ENCODE results near the gene ANKRD12. TPM values are rescaled to one million over a fixed set of nuclear protein-coding genes. Genes with fewer than 3 reads are reported as not detected.
A peak's percentile ranks its signal among the peaks of the same experiment; 100 is the strongest.

ANKRD12 gene
- polyA plus RNA-seq, 1 donor, result 33.8 TPM

DNA sequence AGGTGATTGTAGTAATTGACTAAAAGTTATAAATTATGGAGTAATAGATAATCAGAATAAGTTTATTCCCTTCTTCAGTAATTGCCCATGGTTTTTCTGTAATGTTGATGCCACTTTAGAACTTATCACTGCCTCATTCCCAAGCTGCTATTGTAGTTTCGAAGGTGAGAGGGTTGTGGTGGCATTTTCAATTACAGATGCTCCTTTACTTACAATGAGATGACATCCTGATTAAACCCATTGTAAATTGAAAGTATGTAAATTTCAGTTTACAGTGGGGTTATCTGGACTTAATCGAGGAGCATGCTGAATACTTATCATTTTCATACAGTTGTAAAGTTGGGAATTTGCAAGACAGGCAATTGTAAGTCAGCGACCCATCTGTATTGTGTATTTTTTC, 31.2 kb upstream of the ANKRD12 start:
- no peak for DNase-seq

DNA sequence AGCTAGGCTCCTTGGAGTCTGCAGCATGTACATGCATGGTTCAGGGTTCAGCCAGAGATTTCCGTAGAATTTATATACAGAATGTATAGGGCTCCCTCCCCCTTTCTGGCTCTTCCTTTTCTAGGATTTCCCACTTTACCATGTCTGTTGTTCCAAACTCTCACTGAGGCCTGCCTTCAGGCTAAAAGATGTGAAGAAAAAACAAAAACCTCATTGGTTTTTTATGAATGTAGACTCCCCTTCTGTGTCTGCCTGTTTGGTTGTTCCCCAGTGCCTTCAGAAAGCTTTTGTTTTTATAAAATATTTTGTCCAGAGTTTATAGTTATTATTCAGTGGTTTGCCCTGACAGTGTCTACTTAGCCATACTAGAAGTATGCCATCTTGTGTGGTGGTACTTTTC, 30.5 kb upstream of the ANKRD12 start:
- no peak for DNase-seq

DNA sequence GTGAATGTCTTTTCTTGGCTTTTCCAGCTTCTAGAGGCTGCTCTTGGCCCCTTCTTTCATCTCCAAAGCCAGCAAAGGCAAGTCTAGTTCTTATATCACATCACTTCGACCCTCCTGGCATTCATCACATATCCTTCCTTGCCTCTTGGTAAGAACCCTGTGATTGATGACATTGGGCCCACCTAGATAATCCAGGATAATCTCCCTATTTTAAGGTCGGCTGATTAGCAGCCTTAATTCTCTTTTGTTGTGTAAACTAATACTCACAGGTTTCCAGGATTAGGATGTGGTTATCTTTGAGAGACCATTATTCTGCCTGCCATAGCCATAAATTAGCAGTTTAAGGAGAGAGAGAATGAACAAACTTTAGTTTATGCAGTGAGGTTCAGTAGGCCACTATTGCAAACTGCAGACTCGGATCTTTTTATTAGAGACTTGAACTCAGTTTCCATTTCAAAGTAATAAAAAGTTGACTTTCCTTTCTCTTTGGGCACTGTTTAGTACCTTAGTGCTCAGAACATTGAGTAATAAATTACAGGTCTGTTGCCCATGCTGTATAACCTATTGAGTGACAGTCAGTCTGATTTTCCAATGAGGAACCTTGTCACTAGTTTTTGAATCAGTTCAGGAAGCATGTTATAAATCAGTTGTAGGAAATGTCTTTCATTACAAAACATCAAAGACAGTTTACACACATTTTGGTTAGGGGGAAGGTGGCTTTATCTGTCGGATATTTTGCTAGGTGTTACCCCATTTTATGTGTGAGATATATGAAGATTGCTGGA, 29.6 kb upstream of the ANKRD12 start:
- no peak for DNase-seq

DNA sequence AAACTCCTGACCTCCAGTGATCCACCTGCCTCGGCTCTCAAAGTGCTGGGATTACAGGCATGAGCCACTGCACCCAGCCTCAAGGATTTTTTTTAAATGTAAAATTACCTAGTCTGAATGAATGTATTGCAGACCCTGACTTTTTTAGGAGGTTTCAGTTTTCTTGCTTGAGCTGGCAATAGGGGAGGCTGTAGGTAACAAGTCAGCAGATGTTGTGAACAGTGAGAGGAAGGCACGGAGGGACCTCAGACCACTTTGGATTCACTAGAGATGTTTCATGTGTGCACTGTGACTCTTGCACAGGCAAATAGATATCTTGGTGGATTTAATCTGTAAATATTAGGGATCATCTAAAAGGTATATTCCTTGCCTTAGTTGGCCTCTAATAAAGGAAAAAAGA, 27.7 kb upstream of the ANKRD12 start:
- DNase-seq, result no peak

DNA sequence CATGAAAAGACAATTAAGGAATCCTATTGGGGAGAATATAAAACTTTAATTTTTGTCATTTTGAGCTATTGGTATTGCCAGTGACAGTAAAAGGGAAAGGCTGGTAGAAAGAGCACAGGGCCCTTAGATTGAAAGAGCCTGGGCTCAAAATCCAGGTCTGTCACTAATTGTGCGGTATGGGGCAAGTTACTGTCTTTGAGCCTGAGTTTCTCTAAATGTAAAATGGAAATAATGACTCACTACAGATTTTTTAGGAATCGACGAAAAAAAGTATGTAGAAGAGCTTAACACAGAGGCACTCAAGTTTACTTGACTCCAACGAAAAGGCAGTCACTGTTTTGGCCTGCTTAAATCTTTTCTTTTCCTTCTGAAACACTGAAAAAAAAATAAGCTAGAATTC, 27.1 kb upstream of the ANKRD12 start:
- DNase-seq, result no peak

DNA sequence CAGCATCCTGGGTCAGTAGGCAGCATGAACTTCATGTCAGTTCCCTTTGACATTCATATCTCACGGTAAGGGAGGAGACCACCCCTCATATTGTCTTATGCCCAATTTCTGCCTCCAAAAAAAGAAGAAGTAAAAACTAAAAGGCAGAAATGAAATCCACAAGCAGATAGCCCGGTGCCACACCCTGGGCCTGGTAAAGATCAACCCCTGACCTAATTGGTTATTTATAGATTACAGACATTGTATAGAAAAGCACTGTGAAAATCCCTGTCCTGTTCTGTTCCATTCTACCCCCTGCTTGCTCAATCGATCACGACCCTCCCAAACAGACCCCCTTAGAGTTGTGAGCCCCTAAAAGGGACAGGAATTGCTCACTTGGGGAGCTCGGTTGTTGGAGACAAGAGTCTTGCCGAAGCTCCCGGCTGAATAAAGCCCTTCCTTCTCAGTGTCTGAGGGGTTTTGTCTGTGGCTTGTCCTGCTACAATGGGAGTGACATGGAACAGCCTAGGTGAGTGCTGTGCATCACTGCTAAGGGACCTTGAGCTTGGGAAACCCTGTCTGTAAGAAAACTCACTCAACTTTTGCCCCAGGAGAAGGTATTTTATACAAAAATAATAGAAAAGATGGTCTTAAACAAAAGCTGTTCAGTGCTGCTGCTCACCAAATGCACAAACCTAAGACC, 23.0 kb upstream of the ANKRD12 start:
- DNase-seq, result no peak

DNA sequence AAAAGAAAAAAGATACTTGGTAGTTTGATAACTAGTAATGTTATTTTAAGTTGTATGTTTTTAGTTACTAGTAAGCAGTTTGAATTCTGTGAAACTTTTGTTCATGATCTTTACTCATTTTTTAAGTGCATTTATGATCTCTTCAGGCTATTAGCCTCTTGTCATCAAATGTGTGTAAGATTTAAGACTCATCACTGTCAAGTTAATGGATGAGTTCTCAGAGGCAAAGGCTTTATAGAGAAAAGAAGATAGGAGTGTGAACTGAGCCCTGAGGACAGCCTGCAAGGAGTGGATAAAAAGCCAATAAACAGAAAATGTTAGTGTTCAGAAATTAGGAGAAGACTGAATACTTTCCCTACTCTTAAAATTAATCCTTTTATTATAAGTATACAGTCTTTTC, 20.6 kb upstream of the ANKRD12 start:
- no peak for DNase-seq

DNA sequence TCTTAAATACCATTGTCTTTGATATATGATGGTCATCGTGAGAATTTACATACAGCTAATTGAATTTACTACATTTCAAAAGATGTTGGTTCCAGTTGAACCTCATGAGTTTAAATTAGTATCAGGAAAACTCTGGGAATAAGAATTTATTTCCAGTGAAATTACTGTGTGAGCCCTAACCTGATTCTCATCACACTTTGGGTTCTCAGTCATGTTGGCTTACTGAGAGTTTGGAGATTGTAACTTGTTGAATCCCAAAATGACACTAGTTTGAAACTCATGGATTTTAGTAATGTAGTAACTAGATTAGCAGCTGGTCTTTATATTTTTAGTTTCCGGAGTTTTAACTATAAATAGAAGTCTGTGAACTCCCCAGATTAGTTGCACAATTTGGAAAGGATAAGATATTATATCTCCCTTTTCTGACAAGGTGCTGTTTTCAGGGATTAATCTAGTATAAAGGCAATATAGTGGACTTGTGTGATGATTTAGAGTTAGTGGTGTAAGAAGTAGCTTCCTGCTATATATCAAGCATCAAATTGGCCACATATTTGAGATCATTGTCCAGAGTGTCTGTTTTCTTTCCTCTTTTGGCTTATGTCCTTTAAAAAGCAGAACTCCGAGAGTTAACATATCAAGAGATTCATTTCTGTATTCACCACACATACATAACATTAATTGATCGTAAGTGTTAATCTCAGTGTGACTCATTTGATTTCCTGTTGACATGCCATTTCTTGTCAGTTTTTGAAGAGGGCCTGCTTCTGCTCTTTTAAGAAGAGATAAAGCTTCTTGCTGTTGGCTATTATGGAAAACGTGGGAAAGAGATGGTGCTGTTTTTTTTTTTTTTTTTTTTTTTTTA, 18.4 kb upstream of the ANKRD12 start:
- no peak for DNase-seq

DNA sequence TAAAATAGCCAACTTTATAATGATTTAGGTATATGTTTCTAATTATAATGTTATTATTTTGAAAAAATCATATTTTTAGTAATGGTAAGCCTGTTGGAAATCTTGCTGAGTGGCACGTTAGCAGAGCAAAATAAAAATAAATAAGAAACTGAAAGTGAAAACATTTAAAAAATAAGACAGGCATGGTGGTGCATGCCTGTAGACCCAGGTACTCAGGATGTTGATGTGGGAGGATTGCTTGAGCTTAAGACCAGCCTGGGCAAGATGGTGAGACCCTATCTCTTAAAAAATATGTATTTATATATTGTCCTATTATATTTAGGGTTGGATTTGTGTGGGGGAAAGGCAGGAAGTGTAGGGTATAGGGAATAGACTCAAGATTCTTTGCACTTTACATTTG, 15.8 kb upstream of the ANKRD12 start:
- DNase-seq, result no peak

DNA sequence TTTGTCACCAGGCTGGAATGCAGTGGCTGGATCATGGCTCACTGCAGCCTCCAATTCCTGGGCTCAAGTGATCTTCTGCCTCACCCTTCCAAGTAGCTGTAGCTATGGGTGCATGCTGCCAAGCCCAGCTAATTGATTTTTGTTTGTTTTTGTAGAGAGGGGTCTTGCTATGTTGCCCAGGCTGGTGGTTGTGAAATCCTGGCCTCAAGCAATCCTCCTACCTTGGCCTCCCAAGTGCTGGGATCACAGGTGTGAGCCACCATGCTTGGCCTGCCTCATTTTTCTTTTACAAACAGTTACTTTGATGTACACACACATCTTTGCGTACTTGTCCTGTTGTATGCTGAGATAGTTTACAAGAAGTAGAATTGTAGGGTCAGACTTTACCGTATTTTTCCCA, 13.1 kb upstream of the ANKRD12 start:
- no peak for DNase-seq

DNA sequence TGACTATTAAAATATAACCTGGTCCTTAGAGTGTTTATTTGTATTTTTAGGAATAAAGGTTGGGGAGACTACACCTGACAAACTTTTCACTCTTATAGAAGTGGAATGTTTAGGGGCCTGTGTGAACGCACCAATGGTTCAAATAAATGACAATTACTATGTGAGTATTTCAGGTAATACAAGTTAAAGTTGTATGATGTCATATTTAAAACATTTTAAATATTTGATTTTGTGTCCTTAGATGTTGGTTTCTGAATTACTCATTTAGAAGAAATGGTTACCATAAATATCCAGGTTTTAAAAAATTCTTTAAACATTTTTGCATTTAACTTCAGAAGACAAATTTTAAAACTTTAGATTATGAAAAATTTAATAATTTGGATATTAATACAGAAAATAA, 11.8 kb upstream of the ANKRD12 start:
- no peak for DNase-seq

DNA sequence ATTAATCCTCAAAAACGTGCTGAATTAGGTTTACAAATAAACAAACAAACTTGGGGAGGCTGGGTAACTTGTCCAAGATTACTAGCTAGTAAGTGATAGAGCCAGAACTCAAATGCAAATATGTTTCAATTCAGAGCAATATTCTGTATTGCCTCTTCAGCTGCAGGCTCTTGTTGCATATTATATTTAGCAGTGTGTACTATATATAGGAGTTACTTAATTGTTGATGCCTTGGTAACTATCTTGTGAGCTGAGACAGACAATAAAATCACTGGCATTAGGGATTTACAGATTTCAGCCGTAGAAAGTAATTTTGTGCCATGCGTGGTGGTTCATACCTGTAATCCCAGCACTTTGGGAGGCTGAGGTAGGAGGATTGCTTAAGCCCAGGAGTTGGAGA, 10.2 kb upstream of the ANKRD12 start:
- DNase-seq, result no peak

DNA sequence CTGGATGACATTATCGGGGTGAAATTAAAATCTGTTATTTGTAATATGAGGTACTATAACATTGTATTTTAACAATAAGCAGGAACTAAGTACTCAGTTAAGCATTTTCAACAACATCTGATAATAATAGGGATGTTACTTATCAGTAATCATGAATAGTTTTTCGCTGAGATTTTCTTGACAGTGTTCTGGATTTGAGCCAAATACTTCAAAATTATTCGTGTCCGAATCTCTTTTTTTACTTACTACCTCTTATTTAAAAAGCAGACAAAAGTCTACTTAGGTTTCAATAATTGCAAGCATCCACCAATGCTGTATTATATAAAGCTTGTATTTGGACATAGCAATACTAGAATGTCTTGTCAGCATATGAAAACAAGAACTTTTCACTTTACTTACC, 6.4 kb upstream of the ANKRD12 start:
- DNase-seq, result no peak

DNA sequence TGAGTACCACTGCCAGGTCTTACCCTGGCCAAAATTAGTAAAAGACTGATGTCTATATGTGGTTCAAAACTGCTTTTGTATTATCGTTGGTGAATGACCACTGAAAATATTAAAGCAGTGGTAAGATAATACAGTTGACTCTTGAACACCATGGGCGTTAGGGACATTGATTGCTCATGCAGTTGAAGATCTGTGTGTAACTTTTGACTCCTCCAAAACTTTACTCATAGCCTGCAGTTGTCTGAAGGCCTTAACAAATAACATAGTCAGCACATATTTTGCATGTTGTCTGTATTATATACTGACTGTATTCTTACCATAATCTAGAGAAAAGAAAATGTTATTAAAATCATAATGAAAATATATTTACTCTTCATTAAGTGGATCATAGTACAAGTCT, 5.8 kb upstream of the ANKRD12 start:
- no peak for DNase-seq

DNA sequence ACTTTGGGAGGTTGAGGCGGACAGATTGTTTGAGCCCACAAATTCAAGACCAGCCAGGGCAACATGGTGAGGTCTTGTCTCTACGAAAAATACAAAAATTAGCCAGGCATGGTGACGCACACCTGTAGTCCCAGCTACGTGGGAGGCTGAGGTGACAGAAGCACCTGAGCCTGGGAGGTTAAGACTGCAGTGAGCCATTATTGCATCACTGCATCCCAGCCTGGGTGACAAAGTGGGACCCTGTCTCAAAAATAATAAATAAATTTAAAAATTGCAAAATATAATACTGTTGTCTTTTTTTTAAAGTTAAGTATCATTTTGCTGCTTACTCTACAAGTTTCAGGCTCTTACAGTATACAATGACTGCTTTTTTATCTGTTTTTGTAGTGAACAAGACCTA, 4.0 kb upstream of the ANKRD12 start:
- no peak for DNase-seq

DNA sequence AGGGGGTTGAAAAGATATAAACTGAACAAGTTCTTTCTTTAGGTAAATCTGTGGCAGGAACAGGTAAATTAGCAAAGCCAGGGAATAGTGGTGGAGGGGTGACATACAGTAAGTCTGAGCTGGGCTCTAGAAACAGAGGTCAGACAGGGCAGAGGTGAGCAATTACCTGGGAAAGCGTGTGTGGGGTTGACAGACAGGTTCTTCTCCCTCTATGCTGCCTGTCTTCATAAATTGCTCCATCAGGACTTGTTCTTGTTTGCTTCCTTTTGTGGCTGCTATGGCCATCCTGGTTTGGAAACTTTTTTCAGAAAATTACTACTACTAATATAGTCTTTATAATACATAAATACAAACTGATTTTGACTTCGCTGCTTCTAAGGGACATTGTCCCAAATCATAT, 3.4 kb upstream of the ANKRD12 start:
- no peak for DNase-seq

DNA sequence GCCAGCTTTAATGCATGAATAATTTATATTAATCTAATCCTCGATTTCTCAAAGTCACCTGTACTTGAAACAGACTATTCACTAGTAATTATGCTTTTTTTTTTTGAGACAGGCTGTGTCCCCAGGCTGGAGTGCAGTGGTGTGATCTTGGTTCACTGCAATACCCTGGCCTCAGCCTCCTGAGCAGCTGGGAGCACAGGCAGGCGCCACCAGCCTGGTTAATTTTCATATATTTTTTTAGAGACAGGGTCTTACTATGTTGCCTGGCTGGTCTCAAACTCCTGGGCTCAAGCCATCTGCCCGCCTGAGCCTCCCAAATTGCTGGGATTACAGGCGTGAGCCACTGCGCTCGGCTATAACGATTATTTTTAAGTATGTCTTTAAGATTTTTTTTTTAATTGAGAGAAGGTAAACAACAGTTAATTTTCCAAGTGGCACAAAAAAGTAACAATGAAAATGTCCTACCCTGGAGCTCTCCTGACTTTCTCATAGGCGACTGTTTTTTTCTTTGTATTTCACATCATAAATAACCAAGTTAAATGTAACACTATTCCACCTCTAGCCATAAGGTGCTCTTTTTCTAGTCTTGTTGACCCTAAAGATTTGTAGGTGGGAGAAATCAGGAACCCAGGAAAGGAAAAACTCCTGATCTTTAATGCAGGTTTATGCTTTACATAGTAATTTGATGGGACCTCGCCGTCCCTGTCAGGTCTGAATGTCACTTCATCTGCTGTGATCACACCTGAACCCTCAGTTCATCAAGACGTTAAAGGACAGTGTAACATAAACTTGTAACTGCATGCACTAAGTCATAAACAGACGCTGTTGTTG, 1.3 kb upstream of the ANKRD12 start:
- DNase-seq, result no peak

DNA sequence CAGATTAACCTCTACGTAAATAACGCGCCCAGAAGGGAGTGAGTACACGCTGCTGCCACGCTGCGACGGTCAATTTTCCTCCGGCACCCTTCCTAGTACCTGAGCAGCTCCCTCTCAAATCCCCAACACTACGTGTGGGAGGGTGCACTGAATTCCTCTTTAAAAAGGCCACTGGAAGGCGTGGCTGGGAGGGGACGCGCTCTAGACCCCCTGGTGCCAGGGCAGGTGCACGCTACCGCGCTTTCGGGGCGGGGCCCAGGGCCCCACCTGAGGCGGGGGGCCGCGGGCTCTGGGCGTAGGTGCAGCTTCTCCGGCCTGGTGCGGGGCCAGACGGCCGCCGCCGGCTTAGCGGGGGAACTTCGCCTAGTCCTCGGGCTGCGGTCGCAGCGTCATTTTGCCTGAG, 668 bp upstream of the ANKRD12 start:
- DNase-seq, result peak; percentile 21

DNA sequence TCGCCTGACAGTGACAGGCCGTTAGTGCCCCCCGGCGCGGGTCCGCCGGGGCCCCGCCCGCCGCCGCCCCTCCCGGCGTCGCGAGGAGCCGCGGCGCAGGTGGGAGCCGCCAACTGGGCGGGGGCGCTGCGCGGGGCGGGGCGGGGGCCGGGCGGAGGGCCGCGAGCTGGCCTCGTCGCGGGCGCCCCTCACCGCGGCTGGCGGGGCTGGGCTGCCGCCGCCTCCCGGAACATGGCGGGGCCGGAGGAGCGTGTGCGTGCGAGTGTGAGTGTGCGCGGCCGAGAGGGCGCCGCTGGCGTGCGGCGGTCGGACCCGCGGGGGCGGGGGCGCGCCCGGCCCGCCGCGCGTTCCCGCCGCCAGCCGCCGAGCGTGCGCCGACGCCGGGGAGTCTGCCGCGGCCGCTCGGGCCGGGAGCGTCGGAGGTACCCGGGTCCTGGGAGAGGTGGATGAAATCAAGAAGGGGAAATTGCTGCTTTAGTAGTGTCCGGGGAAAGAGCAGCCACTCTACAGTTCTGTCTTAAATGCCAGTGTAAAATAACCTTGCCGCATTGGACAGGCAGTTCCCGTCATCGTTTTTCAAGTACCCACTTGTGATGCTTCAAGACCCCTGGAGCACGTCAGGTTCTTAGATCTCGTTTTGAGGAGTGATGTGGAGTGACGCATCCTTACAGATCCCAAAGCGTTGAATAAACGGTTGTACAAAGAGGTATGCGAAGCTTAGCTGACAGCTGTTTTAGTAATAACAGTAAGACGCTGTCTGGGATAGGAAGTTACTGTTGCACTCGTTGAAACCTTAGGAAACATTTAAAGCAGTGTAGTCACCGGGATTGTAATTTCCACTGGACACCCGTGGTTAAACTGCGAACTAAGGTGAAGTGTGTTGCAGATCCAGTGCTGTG, 836 bp downstream of the ANKRD12 start:
- peak; percentile 56 for DNase-seq

DNA sequence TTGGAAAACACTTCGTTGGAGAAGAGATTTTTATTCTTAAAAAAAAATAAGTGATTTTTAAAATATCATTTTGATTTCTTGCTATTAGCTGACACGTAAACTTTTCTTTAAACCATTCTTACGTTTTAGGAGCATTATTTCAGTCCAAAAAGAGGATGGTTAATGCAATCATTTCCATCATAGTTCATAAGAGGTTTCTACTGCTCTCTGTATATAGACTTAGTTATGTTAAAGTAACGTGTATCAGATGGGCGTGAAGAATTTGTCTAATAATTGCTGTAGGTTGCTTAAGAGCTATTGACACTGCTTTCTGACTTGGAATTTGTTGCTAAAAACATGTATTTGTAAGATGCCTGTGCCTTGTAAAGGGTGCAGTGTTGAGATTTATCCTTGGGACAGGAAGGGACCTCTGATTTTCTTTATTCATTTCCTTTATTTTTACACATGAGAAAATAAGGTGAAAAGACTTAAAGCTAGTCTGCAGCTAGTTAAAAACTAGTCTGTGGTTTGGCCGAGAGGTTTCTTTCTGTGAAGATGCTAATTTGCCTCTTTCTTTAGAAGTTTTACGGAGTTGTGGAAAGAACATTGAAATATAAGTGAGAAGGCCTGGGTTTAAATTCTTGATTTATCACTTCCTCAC, 2.9 kb downstream of the ANKRD12 start:
- DNase-seq, result no peak

DNA sequence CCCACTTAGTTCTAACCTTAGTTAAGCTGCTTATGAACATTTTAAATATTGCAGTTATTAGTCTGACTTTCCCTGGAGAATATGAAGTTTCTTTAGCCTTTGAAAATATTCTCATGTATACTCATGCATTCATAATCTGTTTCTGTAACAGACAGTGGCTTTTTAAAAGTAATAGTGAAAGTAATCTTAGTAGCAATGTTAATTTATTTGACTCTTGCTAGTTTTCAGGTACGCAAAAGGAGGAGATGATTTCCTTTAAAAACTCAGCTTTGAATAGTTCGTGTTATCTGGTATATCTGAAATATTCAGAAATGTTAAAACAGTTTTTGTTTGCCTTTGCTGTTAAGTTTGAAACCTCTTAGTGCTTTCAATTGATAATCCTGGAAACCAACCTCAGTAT, 3.8 kb downstream of the ANKRD12 start:
- no peak for DNase-seq
